ENCODE results near the gene MTUS2. TPM values are rescaled to one million over a fixed set of nuclear protein-coding genes. Genes with fewer than 3 reads are reported as not detected.
A peak's percentile ranks its signal among the peaks of the same experiment; 100 is the strongest.

The MTUS2 gene
- total RNA-seq, 1 donor from 2014 or later: 0.41 TPM

- Histone ChIP-seq H3K4me1 (no peaks in the 10 kb centered on the region), H3K4me3 (no peak overlapping the region), H3K27me3 (peaks cover 12% of the 10 kb centered on the region), H3K36me3 (no peaks in the 10 kb centered on the region), H3K27ac (no peak overlapping the region), H3K9me3 (no peaks in the 10 kb centered on the region)
- intact Hi-C loops (cut with DNase I): no loop called here
- no peak for TF ChIP-seq CTCF (IDR thresholded peaks at IDR 0.05)
- ATAC-seq: no peak
- DNase-seq: peak; percentile 18
These were observed 685.4 kb downstream of the MTUS2 start for GRCh38 chr13:29505511-29505910.

GRCh38 chr13:29505950-29506349 lies 685.8 kb downstream of the MTUS2 start:
- ATAC-seq (no peak), DNase-seq (peak; percentile 35)
- H3K36me3 ChIP-seq: no peaks in the 10 kb centered on the region
- TF ChIP-seq CTCF (IDR thresholded peaks at IDR 0.05): no peak
- H3K27me3 ChIP-seq: peaks cover 12% of the 10 kb centered on the region
- no peaks in the 10 kb centered on the region for H3K4me1 ChIP-seq
- intact Hi-C loops (cut with DNase I): no loop called here
- no peak overlapping the region for H3K4me3 ChIP-seq
- no peak overlapping the region for H3K27ac ChIP-seq
- H3K9me3 ChIP-seq: no peaks in the 10 kb centered on the region

GRCh38 chr13:29507356-29507755 lies 687.2 kb downstream of the MTUS2 start:
- peak; percentile 46 for DNase-seq
- ATAC-seq: no peak
- Histone ChIP-seq H3K27me3 (peaks cover 12% of the 10 kb centered on the region), H3K9me3 (no peaks in the 10 kb centered on the region), H3K27ac (no peak overlapping the region), H3K36me3 (no peaks in the 10 kb centered on the region), H3K4me3 (no peak overlapping the region), H3K4me1 (no peaks in the 10 kb centered on the region)
- intact Hi-C loops (cut with DNase I): no loop called here
- no peak for TF ChIP-seq CTCF (IDR thresholded peaks at IDR 0.05)

GRCh38 chr13:29508130-29508875 lies 688.2 kb downstream of the MTUS2 start:
- Histone ChIP-seq H3K4me1 (no peaks in the 10 kb centered on the region), H3K36me3 (no peaks in the 10 kb centered on the region), H3K27ac (no peak overlapping the region), H3K27me3 (peaks cover 12% of the 10 kb centered on the region), H3K4me3 (no peak overlapping the region), H3K9me3 (no peaks in the 10 kb centered on the region)
- TF ChIP-seq CTCF (IDR thresholded peaks at IDR 0.05): peak; percentile 98
- peak; percentile 88 for DNase-seq
- intact Hi-C loops (cut with DNase I): no loop called here
- peak; percentile 91 for ATAC-seq

- DNase-seq: no peak
- Histone ChIP-seq H3K4me3 (no peak overlapping the region), H3K27me3 (peaks cover 12% of the 10 kb centered on the region), H3K4me1 (no peaks in the 10 kb centered on the region), H3K9me3 (no peaks in the 10 kb centered on the region), H3K36me3 (no peaks in the 10 kb centered on the region), H3K27ac (no peak overlapping the region)
- intact Hi-C loops (cut with DNase I): no loop called here
- ATAC-seq: no peak
- TF ChIP-seq CTCF (IDR thresholded peaks at IDR 0.05): no peak
These were observed 688.7 kb downstream of the MTUS2 start for GRCh38 chr13:29508876-29509252.
